ENCODE measurements around the gene DNM1. TPM values are rescaled to one million over a fixed set of nuclear protein-coding genes. Genes with fewer than 3 reads are reported as not detected.

Gene DNM1
- total and polyA plus RNA-seq, 4 donors, result 0.29 to 5.9 (median 1.1) TPM

- H3K9ac ChIP-seq (ENCODE audit: low read depth in 1 of 2, low read length in 2 of 2), result no peak overlapping the region
- H3K4me3 ChIP-seq (ENCODE audit: low read depth in 1 of 3, low read length in 3 of 3), result no peak overlapping the region
- WGBS, result 92% methylated on average over 10 of the region's 10 CpGs
- no peak overlapping the region for H3K27ac ChIP-seq (ENCODE audit: low read depth in 1 of 2, low read length in 2 of 2)
- no peaks in the 10 kb centered on the region for H3K9me3 ChIP-seq (ENCODE audit: control insufficient read depth in 4 of 4, low read length in 3 of 4)
- peaks cover 3 to 16% (median 7%) of the 10 kb centered on the region in 4 donors for H3K4me1 ChIP-seq (ENCODE audit: control insufficient read depth in 4 of 4, insufficient read depth in 4 of 4, low read length in 3 of 4)
- no peak for DNase-seq (ENCODE audit: low spot score)
- H3K36me3 ChIP-seq (ENCODE audit: control insufficient read depth in 4 of 4, insufficient read depth in 3 of 4, low read depth in 1 of 4, low read length in 3 of 4), result peaks cover 5 to 26% (median 15%) of the 10 kb centered on the region in 4 donors
- H3K27me3 ChIP-seq (ENCODE audit: control insufficient read depth in 4 of 4, insufficient read depth in 4 of 4, low read length in 3 of 4), result no peaks in the 10 kb centered on the region
- TF ChIP-seq MAX (IDR thresholded peaks at IDR 0.05) (no peak), CTCF (IDR thresholded peaks at IDR 0.05; ENCODE audit: low read depth, low read length, missing input control) (no peak), SP1 (IDR thresholded peaks at IDR 0.05) (no peak), REST (IDR thresholded peaks at IDR 0.05) (no peak), TAF1 (conservative IDR thresholded peaks at IDR 0.05) (no peak), RXRA (IDR thresholded peaks at IDR 0.05) (no peak), ATF3 (IDR thresholded peaks at IDR 0.05) (no peak), HNF4A (conservative IDR thresholded peaks at IDR 0.05) (no peak), JUND (IDR thresholded peaks at IDR 0.05) (no peak), ZBTB33 (IDR thresholded peaks at IDR 0.05) (no peak), EGR1 (IDR thresholded peaks at IDR 0.05; ENCODE audit: low read depth in 2 of 2) (no peak), HNF4G (IDR thresholded peaks at IDR 0.05) (no peak), YY1 (IDR thresholded peaks at IDR 0.05) (no peak), GABPA (IDR thresholded peaks at IDR 0.05 in 1 of 2, conservative IDR thresholded peaks at IDR 0.05 in 1 of 2) (no peak), RAD21 (IDR thresholded peaks at IDR 0.05) (no peak), FOXA2 (IDR thresholded peaks at IDR 0.05) (no peak), NR2F2 (IDR thresholded peaks at IDR 0.05) (no peak)
Measured at GRCh38 chr9:128162215-128163026, 40.8 kb upstream of the DNM1 start.

All from liver (tissue), 9 donors.